Cardiac muscle cell (in vitro differentiated cells and primary cell): Measurements from ENCODE around the gene TOM1. TPM values are rescaled to one million over a fixed set of nuclear protein-coding genes. Genes with fewer than 3 reads are reported as not detected.

ENCODE experiments used
- DNase-seq, 2 donors: peaks; one replicate each; pipeline versions ENCODE4 v3.0.0 to v3.0.0-alpha.2; 2010 to 2017; ENCODE audit warnings: low read depth in 1 of 2, low spot score in 1 of 2
- H3K27ac ChIP-seq: fragments of 200-600 bp; sonication (generic); 2 replicates; pipeline ENCODE4 v1.5.1; 2016
- H3K27me3 ChIP-seq: fragments of 200-600 bp; sonication (generic); 2 replicates; pipeline ENCODE4 v1.6.0; 2016; ENCODE audit warnings: control low read depth
- H3K36me3 ChIP-seq: fragments of 200-600 bp; sonication (generic); 2 replicates; pipeline ENCODE4 v1.5.1; 2016; ENCODE audit warnings: control low read depth
- H3K4me1 ChIP-seq: fragments of 200-600 bp; sonication (generic); 2 replicates; pipeline ENCODE4 v1.8.1; 2017; ENCODE audit warnings: low read depth, mild to moderate bottlenecking, mixed run types
- H3K4me3 ChIP-seq: fragments of 200-600 bp; sonication (generic); 2 replicates; pipeline ENCODE4 v1.5.1; 2016; ENCODE audit warnings: mild to moderate bottlenecking
- H3K9me3 ChIP-seq: fragments of 200-600 bp; sonication (generic); 2 replicates; pipeline ENCODE4 v1.5.1; 2017; ENCODE audit warnings: low read depth, mild to moderate bottlenecking, control low read depth
- CTCF ChIP-seq: IDR thresholded peaks from 2 replicates; pipeline ENCODE4 v1.5.1; 2012; ENCODE audit warnings: low read depth, mild to moderate bottlenecking, low read length
- polyA plus RNA-seq: library from polyadenylated mRNA; unstranded; fragments of >200 nt; fragmentation: Nextera tagmentation; extraction: Ambion mirVana; gene quantifications from 2 replicates; pipeline ENCODE4 v1.2.1, GENCODE V29; 2016
- total RNA-seq: library from RNA; depleted of rRNA; stranded (reverse); fragments of >200 nt; gene quantifications from 2 replicates; pipeline ENCODE4 v1.2.3, GENCODE V29; 2016

The TOM1 gene
- total and polyA plus RNA-seq, 2 experiments from 2014 or later = 76.2 to 107 TPM

- DNase-seq = no peak
- TF ChIP-seq CTCF = no peak
- no peak overlapping the region for H3K4me3 ChIP-seq
- H3K4me1 ChIP-seq = peaks cover 10% of the 10 kb centered on the region
- no peak overlapping the region for H3K27ac ChIP-seq
- no peaks in the 10 kb centered on the region for H3K9me3 ChIP-seq
- no peaks in the 10 kb centered on the region for H3K27me3 ChIP-seq
- H3K36me3 ChIP-seq = peaks cover 3% of the 10 kb centered on the region
These were observed 47.0 kb downstream of the TOM1 start for GRCh38 chr22:35346596-35347220.

- H3K4me1 ChIP-seq = peaks cover 10% of the 10 kb centered on the region
- no peak for DNase-seq
These were observed 47.8 kb downstream of the TOM1 start for GRCh38 chr22:35347462-35347861.

GRCh38 chr22:35348026-35348590 lies 48.4 kb downstream of the TOM1 start:
- Histone ChIP-seq H3K36me3 (peaks cover 3% of the 10 kb centered on the region), H3K27me3 (no peaks in the 10 kb centered on the region), H3K9me3 (no peaks in the 10 kb centered on the region), H3K4me1 (peaks cover 10% of the 10 kb centered on the region), H3K27ac (no peak overlapping the region), H3K4me3 (no peak overlapping the region)
- no peak for TF ChIP-seq CTCF
- DNase-seq = no peak

More at GRCh38 chr22:35347462-35347861, 47.8 kb downstream of the TOM1 start:
- TF ChIP-seq CTCF = no peak
- Histone ChIP-seq H3K27ac (no peak overlapping the region), H3K27me3 (no peaks in the 10 kb centered on the region), H3K9me3 (no peaks in the 10 kb centered on the region), H3K36me3 (peaks cover 3% of the 10 kb centered on the region), H3K4me3 (no peak overlapping the region)

- no peak for DNase-seq
- no peak overlapping the region for H3K4me3 ChIP-seq
- H3K36me3 ChIP-seq = peaks cover 3% of the 10 kb centered on the region
- H3K27ac ChIP-seq = no peak overlapping the region
- H3K4me1 ChIP-seq = peaks cover 10% of the 10 kb centered on the region
- no peaks in the 10 kb centered on the region for H3K9me3 ChIP-seq
- no peak for TF ChIP-seq CTCF
- H3K27me3 ChIP-seq = no peaks in the 10 kb centered on the region
These were observed 49.0 kb downstream of the TOM1 start for GRCh38 chr22:35348703-35349102.

- H3K27ac ChIP-seq = peak overlapping the region; percentile 23
- no peak for TF ChIP-seq CTCF
- H3K4me1 ChIP-seq = peaks cover 10% of the 10 kb centered on the region
- H3K4me3 ChIP-seq = no peak overlapping the region
- no peaks in the 10 kb centered on the region for H3K9me3 ChIP-seq
- peaks cover 3% of the 10 kb centered on the region for H3K36me3 ChIP-seq
- H3K27me3 ChIP-seq = no peaks in the 10 kb centered on the region
- DNase-seq = no peak
These were observed 49.6 kb downstream of the TOM1 start for GRCh38 chr22:35349368-35349703.
